Activated T-helper 2 cell treated with anti-CD3 and anti-CD28 coated beads, Interferon-gamma antibody, Interleukin-2, Interleukin-4, amounts not matched to agents 10 μg/mL and 5 μg/mL and 100 μg/mL, durations not matched to agents 14 hours and 24 hours and 36 hours (primary cell): ENCODE measurements around the gene NIPA2. TPM values are rescaled to one million over a fixed set of nuclear protein-coding genes. Genes with fewer than 3 reads are reported as not detected.
A peak's percentile ranks its signal among the peaks of the same experiment; 100 is the strongest.
"Not testable (repeated sequence)": the region's sequence is repeated elsewhere in the genome, so short reads cannot be mapped to it uniquely, and the experiment has no call there.

Experiments
- DNase-seq: peaks from one replicate; pipeline ENCODE4 v3.0.0; 2021; ENCODE audit warnings: low spot score
- H3K27ac Mint-ChIP-seq: one replicate; pipeline ENCODE4 v1.8.0; 2021; ENCODE audit warnings: mixed read lengths
- H3K27me3 Mint-ChIP-seq: one replicate; pipeline ENCODE4 v1.8.0; 2021; ENCODE audit warnings: low read depth, mixed read lengths
- H3K36me3 Mint-ChIP-seq: one replicate; pipeline ENCODE4 v1.8.0; 2021; ENCODE audit warnings: low read depth, mixed read lengths
- H3K4me1 Mint-ChIP-seq: one replicate; pipeline ENCODE4 v1.8.0; 2021; ENCODE audit warnings: low read depth, mixed read lengths
- H3K4me3 Mint-ChIP-seq: one replicate; pipeline ENCODE4 v1.8.0; 2021; ENCODE audit warnings: low read depth, mild to moderate bottlenecking, moderate library complexity, mixed read lengths
- H3K9me3 Mint-ChIP-seq: one replicate; pipeline ENCODE4 v1.8.0; 2021; ENCODE audit warnings: mixed read lengths
- intact Hi-C: fragments of 100-400 bp; cut with micrococcal nuclease; formaldehyde crosslinking; loops from one replicate; pipeline ENCODE4 v1.15.1; 2023
- total RNA-seq: library from RNA; stranded (reverse); gene quantifications from 2 replicates; pipeline ENCODE4 v1.2.3, GENCODE V29; 2022

The NIPA2 gene
- total RNA-seq: 60.1 and 65.3 TPM in 2 replicates

GRCh38 chr15:22838292-22839042 lies at the start of gene NIPA2:
TSS of gene NIPA2 (plus strand) at chr15:22838666. CDS start at chr15:22851732, 13,066 bp downstream.
- Mint-ChIP-seq H3K9me3 (no peaks in the 10 kb centered on the region), H3K4me3 (peak within 1 kb of the TSS; percentile 88), H3K36me3 (peaks cover 24% of the 10 kb centered on the region), H3K27ac (peak within 1 kb of the TSS; percentile 89), H3K4me1 (peaks cover 16% of the 10 kb centered on the region), H3K27me3 (no peaks in the 10 kb centered on the region)
- DNase-seq: peak; percentile 98
- intact Hi-C loops: loop anchor here (10.0 kb wide), 2 partner anchors 54 to 196 kb away; partner anchors contain the start of genes NIPA1 and TUBGCP5

DNA sequence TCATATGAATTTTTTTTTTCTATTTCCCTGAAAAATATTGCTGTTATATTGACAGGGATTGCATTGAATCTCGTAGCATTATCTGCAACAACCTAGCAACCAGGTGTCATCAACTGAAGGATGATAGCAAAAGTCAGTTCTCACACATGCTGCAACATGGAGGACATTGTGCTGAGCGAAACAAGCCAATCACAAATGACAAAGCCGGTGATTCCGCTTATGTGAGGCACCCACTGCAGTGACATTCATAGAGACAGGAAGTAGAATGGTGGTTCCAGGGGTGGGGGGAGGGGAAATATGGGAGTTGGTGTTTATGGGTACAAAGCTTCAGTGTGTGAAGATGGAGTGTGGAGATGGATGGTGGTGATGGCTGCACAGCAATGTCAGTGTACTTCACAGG lies 44.4 kb upstream of the NIPA2 start:
- no peaks in the 10 kb centered on the region for H3K27me3 Mint-ChIP-seq
- H3K9me3 Mint-ChIP-seq: peaks cover 5% of the 10 kb centered on the region
- H3K36me3 Mint-ChIP-seq: peaks cover 54% of the 10 kb centered on the region
- H3K4me1 Mint-ChIP-seq: peaks cover 34% of the 10 kb centered on the region
- intact Hi-C loops: loop anchor here (2.0 kb wide), 1 partner anchor 13 kb away; no protein-coding TSS in a partner anchor
- H3K4me3 Mint-ChIP-seq: no peak overlapping the region
- no peak for DNase-seq
- no peak overlapping the region for H3K27ac Mint-ChIP-seq

DNA sequence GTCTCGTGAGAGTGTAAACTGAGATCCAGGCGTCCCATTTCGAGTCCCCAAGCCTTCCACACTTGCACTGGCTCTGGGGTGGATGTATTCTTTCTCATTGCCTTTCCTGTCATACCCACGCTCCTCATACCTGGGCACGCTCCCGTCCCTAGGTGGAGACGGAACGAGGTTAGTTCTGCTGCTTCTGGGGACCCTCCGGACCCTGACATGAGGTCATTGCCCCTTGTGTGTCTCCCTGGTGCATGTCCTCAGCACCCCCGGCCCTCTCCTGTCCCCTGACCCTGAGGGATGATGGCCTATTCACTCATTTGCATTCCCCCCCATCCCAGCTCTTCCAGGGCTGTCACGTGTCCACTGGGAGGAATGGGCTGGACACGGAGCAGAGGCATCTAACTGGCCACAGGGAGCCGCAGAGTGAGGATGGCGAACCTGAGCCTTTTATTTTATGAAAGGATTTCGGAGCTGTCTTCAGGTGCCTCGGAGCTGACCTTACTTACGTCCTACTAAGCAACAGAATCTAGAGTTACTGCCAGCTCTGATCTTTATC lies 43.8 kb upstream of the NIPA2 start:
- peaks cover 32% of the 10 kb centered on the region for H3K4me1 Mint-ChIP-seq
- no peak overlapping the region for H3K27ac Mint-ChIP-seq
- intact Hi-C loops: loop anchor here (2.0 kb wide), 1 partner anchor 14 kb away; no protein-coding TSS in a partner anchor
- H3K4me3 Mint-ChIP-seq: no peak overlapping the region
- H3K9me3 Mint-ChIP-seq: no peaks in the 10 kb centered on the region
- peaks cover 50% of the 10 kb centered on the region for H3K36me3 Mint-ChIP-seq
- no peak for DNase-seq
- H3K27me3 Mint-ChIP-seq: no peaks in the 10 kb centered on the region

- Mint-ChIP-seq H3K4me3 (no peak overlapping the region), H3K27me3 (no peaks in the 10 kb centered on the region), H3K4me1 (peaks cover 32% of the 10 kb centered on the region), H3K36me3 (peaks cover 47% of the 10 kb centered on the region), H3K9me3 (no peaks in the 10 kb centered on the region), H3K27ac (peak overlapping the region; percentile 38)
- no peak for DNase-seq
- intact Hi-C loops: loop anchor here (2.0 kb wide), 1 partner anchor 15 kb away; no protein-coding TSS in a partner anchor
These were observed 43.0 kb upstream of the NIPA2 start for GRCh38 chr15:22795206-22796063.

DNA sequence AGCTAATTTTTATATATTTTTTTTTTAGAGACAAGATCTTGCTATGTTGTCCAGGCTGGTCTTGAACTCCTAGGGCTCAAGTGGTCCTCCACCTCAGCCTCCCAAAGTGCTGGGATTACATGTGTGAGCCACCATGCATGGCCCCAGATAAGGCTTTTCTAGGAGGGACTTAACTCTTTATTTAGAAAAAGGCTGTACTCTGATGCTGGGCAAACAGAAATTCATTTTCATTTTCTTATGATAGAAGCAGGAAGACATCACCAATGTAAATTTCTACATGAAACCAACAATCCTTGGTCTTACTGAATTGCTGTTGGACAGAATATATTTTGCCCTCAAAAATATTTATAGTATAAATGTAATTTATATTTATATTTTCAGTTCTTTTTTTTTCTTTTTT lies 42.4 kb upstream of the NIPA2 start:
- Mint-ChIP-seq H3K9me3 (no peaks in the 10 kb centered on the region), H3K27me3 (no peaks in the 10 kb centered on the region), H3K36me3 (peaks cover 42% of the 10 kb centered on the region), H3K4me3 (peak overlapping the region; percentile 33), H3K27ac (peak overlapping the region; percentile 85), H3K4me1 (peaks cover 32% of the 10 kb centered on the region)
- no peak for DNase-seq
- intact Hi-C loops: no loop called here

GRCh38 chr15:22799902-22800301 lies 38.6 kb upstream of the NIPA2 start:
- intact Hi-C loops: no loop called here
- DNase-seq: no peak
- Mint-ChIP-seq H3K4me1 (peaks cover 23% of the 10 kb centered on the region), H3K27me3 (no peaks in the 10 kb centered on the region), H3K27ac (no peak overlapping the region), H3K9me3 (no peaks in the 10 kb centered on the region), H3K36me3 (peaks cover 13% of the 10 kb centered on the region), H3K4me3 (no peak overlapping the region)

- H3K27me3 Mint-ChIP-seq, DNase-seq, H3K27ac Mint-ChIP-seq, intact Hi-C loops, H3K36me3 Mint-ChIP-seq, H3K4me3 Mint-ChIP-seq, H3K9me3 Mint-ChIP-seq: not testable (repeated sequence)
- peaks cover 15% of the 10 kb centered on the region for H3K4me1 Mint-ChIP-seq
These were observed 35.5 kb upstream of the NIPA2 start for GRCh38 chr15:22803006-22803405.

- Mint-ChIP-seq H3K4me1 (peaks cover 10% of the 10 kb centered on the region), H3K27me3 (no peaks in the 10 kb centered on the region), H3K4me3 (no peak overlapping the region), H3K36me3 (peaks cover 3% of the 10 kb centered on the region), H3K27ac (no peak overlapping the region), H3K9me3 (no peaks in the 10 kb centered on the region)
- DNase-seq: no peak
- intact Hi-C loops: no loop called here
These were observed 32.3 kb upstream of the NIPA2 start for GRCh38 chr15:22806156-22806555.

DNA sequence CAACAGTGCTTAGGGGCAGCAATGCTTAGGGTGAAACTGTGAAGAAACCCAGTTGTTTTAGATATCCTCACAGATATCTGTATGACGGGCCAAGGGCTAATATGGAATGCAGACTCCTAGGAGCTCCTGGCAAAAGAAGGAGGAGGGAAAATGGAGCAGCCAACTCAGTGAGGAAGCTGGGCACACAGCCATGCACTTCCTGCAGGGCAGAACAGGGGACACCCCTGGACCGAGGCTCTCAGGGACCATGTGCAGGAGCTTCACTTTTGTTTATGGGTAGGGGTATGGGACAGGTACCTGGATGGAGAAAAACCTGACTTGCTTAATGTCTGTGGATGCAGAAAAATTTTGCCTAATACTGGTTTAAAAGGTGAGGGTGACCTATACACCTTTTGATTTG lies 31.8 kb upstream of the NIPA2 start:
- Mint-ChIP-seq H3K4me3 (no peak overlapping the region), H3K36me3 (peaks cover 5% of the 10 kb centered on the region), H3K9me3 (no peaks in the 10 kb centered on the region), H3K27me3 (no peaks in the 10 kb centered on the region), H3K27ac (no peak overlapping the region), H3K4me1 (peaks cover 9% of the 10 kb centered on the region)
- DNase-seq: no peak
- intact Hi-C loops: no loop called here

DNA sequence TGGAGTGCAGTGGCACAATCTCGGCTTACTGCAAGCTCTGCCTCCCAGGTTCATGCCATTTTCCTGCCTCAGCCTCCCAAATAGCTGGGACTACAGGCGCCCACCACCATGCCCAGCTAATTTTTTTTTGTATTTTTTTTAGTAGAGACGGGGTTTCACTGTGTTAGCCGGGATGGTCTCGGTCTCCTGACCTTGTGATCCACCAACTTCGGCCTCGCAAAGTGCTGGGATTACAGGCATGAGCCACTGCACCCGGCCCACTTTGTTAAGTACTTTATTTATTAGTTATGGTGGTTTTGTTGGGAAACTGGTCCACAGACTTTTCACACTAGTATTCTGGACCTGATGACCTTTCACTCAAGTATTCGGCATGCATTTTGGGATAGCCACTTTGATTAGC lies 30.6 kb upstream of the NIPA2 start:
- H3K4me1 Mint-ChIP-seq, DNase-seq, H3K27me3 Mint-ChIP-seq, intact Hi-C loops, H3K27ac Mint-ChIP-seq, H3K4me3 Mint-ChIP-seq, H3K9me3 Mint-ChIP-seq: not testable (repeated sequence)
- H3K36me3 Mint-ChIP-seq: peaks cover 14% of the 10 kb centered on the region

DNA sequence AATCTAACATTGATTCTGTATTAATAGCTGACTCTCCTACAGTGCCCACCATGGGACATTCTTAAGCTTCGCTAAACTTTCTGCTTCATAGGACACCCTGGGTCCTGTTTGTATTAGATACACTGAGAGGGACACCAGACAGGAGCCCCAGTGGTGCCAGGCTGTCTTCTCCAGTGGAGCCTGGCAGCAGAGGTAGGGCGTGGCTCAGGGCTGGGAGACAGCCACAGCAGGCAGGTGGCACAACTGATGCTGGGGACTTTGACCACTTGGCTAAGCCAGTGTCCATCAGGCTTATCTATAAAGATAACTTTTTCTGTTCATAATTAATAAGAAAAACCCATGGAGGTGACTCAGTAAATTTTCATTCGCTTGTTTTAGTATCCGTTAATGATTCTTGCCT lies 30.2 kb upstream of the NIPA2 start:
- no peaks in the 10 kb centered on the region for H3K27me3 Mint-ChIP-seq
- peaks cover 9% of the 10 kb centered on the region for H3K4me1 Mint-ChIP-seq
- no peak overlapping the region for H3K27ac Mint-ChIP-seq
- no peak for DNase-seq
- H3K9me3 Mint-ChIP-seq: no peaks in the 10 kb centered on the region
- H3K36me3 Mint-ChIP-seq: peaks cover 15% of the 10 kb centered on the region
- H3K4me3 Mint-ChIP-seq: no peak overlapping the region
- intact Hi-C loops: no loop called here

DNA sequence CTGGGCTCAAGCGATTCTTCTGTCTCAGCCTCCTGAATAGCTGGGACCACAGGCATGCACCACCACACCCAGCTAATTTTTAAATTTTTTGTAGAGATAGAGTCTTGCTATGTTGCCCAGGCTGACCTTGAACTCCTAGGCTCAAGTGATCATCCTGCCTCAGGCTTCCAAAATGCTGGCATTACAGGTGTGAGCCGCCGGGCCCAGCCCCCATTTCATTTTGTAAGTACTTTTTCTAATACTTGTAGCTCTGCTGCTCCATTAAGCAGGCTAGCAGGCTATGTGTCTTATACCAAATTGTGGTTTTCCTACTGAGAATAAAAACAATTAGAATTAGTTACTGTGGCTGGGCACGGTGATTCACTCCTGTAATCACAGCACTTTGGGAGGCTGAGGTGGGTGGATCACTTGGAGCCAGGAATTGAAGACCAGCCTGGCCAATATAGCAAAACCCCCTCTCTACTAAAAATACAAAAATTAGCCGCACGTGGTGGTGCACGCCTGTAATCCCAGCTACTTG lies 29.6 kb upstream of the NIPA2 start:
- no peaks in the 10 kb centered on the region for H3K9me3 Mint-ChIP-seq
- no peak overlapping the region for H3K27ac Mint-ChIP-seq
- H3K4me3 Mint-ChIP-seq: no peak overlapping the region
- peaks cover 15% of the 10 kb centered on the region for H3K36me3 Mint-ChIP-seq
- H3K4me1 Mint-ChIP-seq: peaks cover 12% of the 10 kb centered on the region
- intact Hi-C loops: no loop called here
- no peak for DNase-seq
- H3K27me3 Mint-ChIP-seq: no peaks in the 10 kb centered on the region
